NCI-H510A (cell line): ENCODE results near the gene VIM.

ENCODE experiments used
- DNase-seq: peaks from one replicate; lab custom pipeline; 2025; lab: John Stamatoyannopoulos, UW

VIM gene

GRCh38 chr10:17228091-17229015, at the start of gene VIM:
Gene VIM, plus strand, starts transcription at chr10:17228241. Its CDS starts 1,182 bp downstream, at chr10:17229423.
- DNase-seq = no peak

GRCh38 chr10:17179002-17179401, 49.0 kb upstream of the VIM start:
- no peak for DNase-seq

GRCh38 chr10:17181110-17181509, 46.9 kb upstream of the VIM start:
- no peak for DNase-seq

- DNase-seq = peak; percentile 83
Observed at GRCh38 chr10:17181751-17182150, 46.3 kb upstream of the VIM start.

GRCh38 chr10:17183110-17183509, 44.9 kb upstream of the VIM start:
- DNase-seq = no peak

GRCh38 chr10:17185873-17186272, 42.2 kb upstream of the VIM start:
- no peak for DNase-seq

GRCh38 chr10:17188644-17189172, 39.3 kb upstream of the VIM start:
- DNase-seq = no peak

GRCh38 chr10:17190602-17191001, 37.4 kb upstream of the VIM start:
- no peak for DNase-seq

GRCh38 chr10:17195083-17195482, 33.0 kb upstream of the VIM start:
- no peak for DNase-seq

GRCh38 chr10:17196045-17196444, 32.0 kb upstream of the VIM start:
- DNase-seq = no peak

- no peak for DNase-seq
Observed at GRCh38 chr10:17196573-17196972, 31.5 kb upstream of the VIM start.

- no peak for DNase-seq
Observed at GRCh38 chr10:17199351-17199804, 28.7 kb upstream of the VIM start.

- DNase-seq = no peak
Observed at GRCh38 chr10:17200001-17200911, 27.8 kb upstream of the VIM start.

GRCh38 chr10:17200912-17201793, 26.9 kb upstream of the VIM start, which contains the start of gene TRDMT1:
Gene TRDMT1, minus strand, starts transcription at chr10:17201672. Its CDS starts 38 bp downstream, at chr10:17201634.
- peak; percentile 67 for DNase-seq

- DNase-seq = no peak
Observed at GRCh38 chr10:17201794-17202116, 26.3 kb upstream of the VIM start.

- no peak for DNase-seq
Observed at GRCh38 chr10:17202506-17202905, 25.5 kb upstream of the VIM start.

- DNase-seq = no peak
Observed at GRCh38 chr10:17202999-17203398, 25.0 kb upstream of the VIM start.

- DNase-seq = no peak
Observed at GRCh38 chr10:17203416-17203815, 24.6 kb upstream of the VIM start.

GRCh38 chr10:17206210-17206709, 21.8 kb upstream of the VIM start:
- DNase-seq = no peak

- no peak for DNase-seq
Observed at GRCh38 chr10:17208476-17208875, 19.6 kb upstream of the VIM start.

GRCh38 chr10:17209302-17209701, 18.7 kb upstream of the VIM start:
- no peak for DNase-seq
